Retina (tissue), 1 donor: Measurements from ENCODE around the gene LRRC51.

Experiments
- DNase-seq: peaks from one replicate; pipeline ENCODE4 v3.0.0-alpha.2; 2016

The LRRC51 gene

DNA sequence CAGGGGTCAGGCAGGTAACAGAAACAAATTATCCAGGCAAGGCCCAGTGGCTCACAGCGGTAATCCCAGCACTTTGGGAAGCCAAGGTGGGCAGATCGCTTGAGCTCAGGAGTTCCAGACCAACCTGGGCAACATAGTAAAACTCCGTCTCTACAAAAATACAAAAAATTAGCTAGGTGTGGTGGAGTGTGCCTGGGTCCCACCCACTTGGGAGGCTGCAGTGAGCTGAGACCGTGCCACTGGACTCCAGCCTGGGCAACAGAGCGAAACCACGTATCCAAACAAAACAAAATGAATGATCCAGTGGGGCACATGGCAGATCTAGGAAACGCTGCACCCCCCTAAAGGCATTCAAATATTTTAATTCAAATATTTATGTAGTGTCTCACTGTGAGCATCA lies 10.2 kb upstream of the LRRC51 start:
- DNase-seq: no peak

DNA sequence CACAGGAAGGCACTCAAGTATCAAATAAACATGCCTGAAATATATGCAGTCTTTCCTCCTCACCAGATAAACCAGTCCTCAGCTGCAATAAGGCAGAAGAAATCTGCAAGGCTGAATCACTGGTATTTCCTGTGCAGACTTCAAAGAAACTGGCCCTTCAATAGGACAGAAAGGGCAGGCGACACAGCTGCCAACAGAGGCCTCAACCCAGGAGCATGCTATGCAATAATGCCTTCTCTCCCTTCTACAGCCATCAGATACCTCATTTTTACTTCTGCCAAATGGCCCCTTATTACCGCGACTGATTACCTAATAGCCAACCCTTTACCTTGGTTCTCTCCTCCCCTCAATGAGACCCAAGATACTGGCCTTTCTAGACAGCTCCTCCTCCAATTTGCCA lies 8.3 kb upstream of the LRRC51 start:
- DNase-seq: no peak

GRCh38 chr11:72075109-72075508 lies 5.5 kb upstream of the LRRC51 start:
- DNase-seq: no peak

DNA sequence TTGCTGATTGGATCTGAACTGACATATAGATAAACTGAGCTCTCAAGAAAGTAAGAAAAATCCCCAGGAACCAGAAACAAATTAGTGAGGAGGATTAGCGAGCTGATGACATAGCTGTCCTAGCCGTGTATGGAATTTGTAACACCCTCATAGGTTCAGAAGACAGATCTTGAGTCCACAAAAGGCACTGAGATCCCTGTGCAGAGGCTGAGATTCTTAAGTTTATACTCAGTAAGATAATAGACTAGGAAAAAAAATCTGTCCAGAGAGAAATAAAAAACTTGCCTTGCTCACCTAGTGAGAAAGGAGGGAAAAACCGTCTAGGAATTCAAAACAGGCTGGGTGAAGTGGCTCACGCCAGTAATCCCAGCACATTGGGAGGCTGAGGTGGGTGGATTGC lies 4.9 kb upstream of the LRRC51 start:
- DNase-seq: no peak

GRCh38 chr11:72078477-72078876 lies 2.2 kb upstream of the LRRC51 start:
- no peak for DNase-seq

GRCh38 chr11:72079819-72080325 lies 778 bp upstream of the LRRC51 start:
- peak; percentile 31 for DNase-seq

GRCh38 chr11:72081184-72081644 lies 564 bp downstream of the LRRC51 start:
- DNase-seq: no peak

DNA sequence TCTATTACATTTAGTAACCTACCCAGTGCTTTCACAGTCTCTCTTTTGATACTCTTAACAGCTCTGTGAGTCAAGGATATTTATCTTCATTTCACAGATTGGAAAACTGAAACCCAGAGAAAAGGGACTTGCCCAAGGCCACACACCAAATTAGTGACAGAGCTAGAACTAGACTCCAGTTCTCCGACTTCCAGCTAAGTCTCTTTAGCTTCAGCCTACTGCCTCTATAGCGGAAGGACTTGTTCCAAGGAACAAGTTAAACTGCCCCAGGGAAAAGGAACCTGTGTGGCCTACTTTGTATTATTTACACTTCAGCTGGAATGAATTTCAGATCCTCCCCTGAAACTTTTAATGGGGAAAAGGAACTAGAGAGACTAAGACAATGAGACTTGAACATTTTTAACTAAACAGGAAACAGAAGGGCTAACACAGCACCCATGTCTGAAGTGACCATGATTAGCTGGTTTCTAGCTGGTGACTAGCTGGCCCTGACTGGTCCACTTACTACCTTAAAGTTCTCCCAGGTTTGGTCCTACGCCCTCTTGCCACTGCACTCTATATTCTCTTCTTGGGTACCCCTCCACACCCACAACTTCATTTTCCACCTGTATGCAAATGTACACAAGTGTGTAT lies 1.3 kb downstream of the LRRC51 start:
- no peak for DNase-seq

DNA sequence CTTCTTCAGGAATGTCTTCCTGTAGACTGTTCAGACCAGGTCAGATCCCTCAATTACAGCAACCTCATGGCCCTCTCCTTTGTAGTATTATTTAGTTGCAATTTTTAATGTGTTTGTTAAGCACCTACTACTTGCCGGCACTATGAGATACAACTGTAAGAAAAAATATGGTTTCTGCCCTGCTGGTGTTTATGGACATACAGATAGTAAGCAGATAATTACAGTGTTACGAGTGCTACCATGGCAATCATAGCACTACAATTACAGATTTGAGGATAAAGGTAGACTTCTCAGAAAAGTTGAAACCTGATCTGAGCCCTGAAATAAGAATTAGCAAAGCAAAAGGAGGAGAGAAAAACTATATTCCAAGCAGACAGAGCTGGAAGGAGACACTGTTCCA lies 2.8 kb downstream of the LRRC51 start:
- DNase-seq: no peak

GRCh38 chr11:72084076-72084475 lies 3.4 kb downstream of the LRRC51 start:
- no peak for DNase-seq

GRCh38 chr11:72084965-72085364 lies 4.3 kb downstream of the LRRC51 start:
- DNase-seq: no peak

GRCh38 chr11:72085621-72086351 lies 5.1 kb downstream of the LRRC51 start:
- DNase-seq: no peak

GRCh38 chr11:72088076-72088808 lies 7.6 kb downstream of the LRRC51 start:
- DNase-seq: no peak

DNA sequence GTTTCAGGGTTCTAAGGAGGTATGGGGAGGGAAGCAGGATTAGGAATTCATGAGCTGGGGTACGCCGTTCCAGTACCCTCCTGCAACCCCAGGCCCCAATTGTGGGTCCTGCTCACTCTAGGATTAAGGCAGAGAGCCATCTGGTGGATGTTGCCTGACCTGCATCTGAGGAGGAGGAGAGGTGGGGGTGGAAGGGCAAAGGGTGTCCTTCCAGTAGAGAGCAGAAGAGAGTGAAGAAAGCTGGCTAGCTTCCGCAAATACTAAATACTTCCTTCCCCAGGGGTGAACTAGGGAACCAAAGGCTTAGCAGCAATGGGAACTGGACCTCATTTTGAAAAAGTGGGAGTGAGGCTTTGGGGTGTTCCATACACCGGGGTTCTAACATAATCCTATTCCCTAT lies 10.6 kb downstream of the LRRC51 start:
- peak; percentile 64 for DNase-seq

DNA sequence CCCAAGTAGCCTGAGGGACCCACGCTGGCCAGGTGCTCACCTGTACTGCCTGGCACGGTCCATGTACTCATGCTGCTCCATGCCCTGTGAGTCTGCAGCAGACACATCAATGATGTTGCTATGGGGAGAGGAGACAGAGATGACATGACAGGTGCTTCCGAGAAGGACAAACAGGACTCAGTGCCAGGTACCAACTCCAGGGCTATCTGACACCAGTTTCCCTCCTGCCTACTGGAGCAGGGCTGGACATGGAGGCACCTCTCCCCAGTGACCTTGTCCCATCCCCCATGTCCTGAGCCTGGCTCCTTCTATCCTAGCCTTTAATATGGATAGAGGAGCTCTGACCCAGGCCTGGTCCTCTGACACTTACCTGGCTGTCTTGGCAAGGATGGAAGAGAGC lies 18.1 kb downstream of the LRRC51 start:
- DNase-seq: no peak

- DNase-seq: no peak
These were observed 19.4 kb downstream of the LRRC51 start for GRCh38 chr11:72100009-72100408.

DNA sequence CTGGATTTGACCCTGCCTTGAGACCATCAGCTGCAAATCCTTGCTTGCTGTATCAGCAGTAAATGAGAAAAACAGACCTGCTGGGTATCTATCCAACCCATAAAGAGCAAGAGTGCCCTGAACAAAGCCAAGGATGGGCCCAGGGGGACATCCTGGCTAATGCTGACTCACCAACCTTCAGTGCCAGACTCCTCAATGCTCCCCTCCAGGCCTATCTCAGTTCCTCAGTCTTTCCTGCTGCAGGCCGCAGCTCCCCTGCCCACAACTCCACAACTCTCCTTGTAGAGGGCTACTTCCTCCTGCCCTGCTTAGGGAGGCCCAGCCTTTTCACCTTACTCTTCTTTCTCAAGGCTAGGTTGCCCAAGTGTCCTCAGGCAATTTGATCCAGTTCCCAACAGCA lies 19.8 kb downstream of the LRRC51 start:
- DNase-seq: no peak

DNA sequence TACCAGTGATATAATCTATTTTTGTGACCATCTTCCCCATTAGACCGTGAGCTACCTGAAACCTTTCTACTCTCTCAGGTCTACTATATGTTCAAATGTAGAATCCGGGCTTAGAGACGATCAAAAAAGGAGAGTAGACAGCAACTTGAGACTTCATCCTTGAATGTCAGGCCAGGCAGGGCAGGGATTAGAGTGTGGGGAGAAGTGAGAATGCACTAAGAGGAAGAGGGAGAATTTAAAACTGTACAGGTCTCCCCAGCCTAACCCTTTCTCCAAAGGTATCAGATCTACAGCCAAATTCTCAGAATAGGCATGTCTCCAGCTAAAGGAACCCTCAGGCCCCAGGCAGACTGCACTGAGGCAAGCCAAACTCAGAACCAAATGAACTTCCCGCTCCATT lies 21.5 kb downstream of the LRRC51 start:
- DNase-seq: no peak

- no peak for DNase-seq
These were observed 21.9 kb downstream of the LRRC51 start for GRCh38 chr11:72102631-72102945.

DNA sequence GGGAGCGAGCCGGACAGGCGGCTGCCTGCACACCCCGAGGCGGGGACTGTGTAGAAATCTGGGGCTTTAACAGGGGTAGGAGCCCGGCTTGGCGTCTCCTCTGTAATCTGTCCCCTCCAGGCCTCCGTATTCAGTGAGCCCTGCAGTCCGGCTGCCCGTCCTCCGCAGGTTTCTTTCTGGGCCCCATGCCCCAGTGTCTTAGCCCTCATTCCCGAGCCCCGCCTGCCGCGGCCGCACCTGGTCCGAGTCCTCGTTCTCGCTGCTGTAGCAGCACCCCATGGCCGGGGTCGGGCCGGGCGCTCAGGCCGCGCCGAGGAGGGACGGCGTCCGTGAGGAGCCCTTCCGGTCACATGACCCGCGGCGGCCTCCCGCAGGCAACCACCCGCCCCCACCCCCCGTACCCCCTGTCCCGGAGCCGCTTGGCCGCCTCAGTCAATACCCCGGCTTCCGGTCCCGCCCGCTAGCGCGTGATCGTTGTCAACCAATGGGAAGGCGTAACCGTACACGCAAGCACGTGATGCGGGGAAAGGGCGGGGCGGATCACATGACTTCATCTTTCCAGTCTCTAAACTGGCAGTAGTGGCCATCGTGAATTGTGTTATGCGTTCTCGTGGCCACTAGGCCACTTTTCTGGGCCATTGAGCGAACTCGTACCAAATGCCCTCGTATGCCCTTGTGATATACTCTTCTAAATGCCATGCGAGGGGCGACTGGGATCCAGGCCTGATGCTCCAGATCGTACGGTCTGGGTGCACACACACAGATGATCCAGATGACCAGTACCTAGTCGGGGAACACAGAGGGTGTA lies 22.5 kb downstream of the LRRC51 start, which contains the start of gene LAMTOR1:
Gene LAMTOR1 (minus strand): TSS at position 352 of the 808 bp plus-strand sequence. CDS start 73 bp downstream, at position 279.
- DNase-seq: peak; percentile 96

- DNase-seq: no peak
These were observed 23.1 kb downstream of the LRRC51 start for GRCh38 chr11:72103754-72104167.

GRCh38 chr11:72105888-72106287 lies 25.2 kb downstream of the LRRC51 start, which contains the start of gene TOMT:
TOMT (plus strand) TSS chr11:72105924; CDS start chr11:72105952, 28 bp downstream.
- DNase-seq: no peak
